ENCODE measurements around the gene SORCS2. TPM values are rescaled to one million over a fixed set of nuclear protein-coding genes. Genes with fewer than 3 reads are reported as not detected.

SORCS2 gene
- total RNA-seq, 1 donor from 2014 or later = 13.8 TPM

DNA sequence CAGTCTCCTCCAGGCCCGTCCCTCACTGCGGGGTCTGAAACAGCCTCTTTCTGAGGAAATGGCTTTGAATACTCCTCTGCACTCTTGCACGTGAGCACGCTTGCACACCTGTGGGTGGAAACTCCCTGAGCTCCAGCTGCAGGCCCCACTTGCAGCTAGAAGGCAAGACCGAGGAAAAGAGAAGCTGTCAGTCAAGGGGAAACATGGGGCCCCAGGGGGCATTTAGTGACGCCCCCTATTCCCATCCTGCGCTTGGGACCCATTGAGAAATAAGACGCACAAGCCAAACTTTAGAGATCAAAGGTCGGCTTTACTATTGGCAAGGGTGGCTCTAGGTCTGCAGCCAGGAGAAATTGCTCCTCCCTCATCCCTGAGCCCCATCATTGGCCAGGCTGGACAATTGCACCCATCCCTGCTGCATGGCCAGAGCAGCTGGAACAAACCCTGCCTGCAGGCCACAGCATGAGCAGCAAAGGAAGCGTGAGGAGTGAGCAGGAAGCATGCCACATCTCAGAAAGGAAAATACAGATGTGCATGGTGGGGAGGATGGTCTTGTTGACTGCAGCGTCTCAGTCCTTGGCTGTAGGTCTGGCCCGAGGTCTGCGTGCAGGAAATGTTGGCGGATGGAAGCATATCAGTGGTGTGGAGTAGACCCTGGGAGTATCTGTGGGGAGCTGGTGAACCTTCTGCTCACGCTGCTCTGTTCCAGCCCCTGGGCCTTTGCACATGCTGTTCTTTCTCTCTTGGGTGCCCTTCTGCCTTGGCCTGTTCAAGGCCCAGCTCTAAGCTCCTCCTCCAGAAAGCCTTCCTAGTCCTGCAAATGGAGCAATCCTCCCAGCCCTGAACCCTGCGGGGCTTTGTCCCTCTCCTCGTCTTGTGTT lies 148.5 kb downstream of the SORCS2 start:
- H3K27me3 ChIP-seq (ENCODE audit: insufficient read depth, low read length) = no peaks in the 10 kb centered on the region
- peaks cover 7% of the 10 kb centered on the region for H4K20me1 ChIP-seq (ENCODE audit: insufficient read depth, low read length)
- peak overlapping the region; percentile 62 for H3K27ac ChIP-seq (ENCODE audit: low read depth, low read length)
- Mint-ChIP-seq H3K4me1 (ENCODE audit: low read depth, unreplicated experiment) (peaks cover 15% of the 10 kb centered on the region), H3K36me3 (ENCODE audit: low read depth, unreplicated experiment) (peaks cover 10% of the 10 kb centered on the region), H3K9me3 (ENCODE audit: unreplicated experiment) (peaks cover 13% of the 10 kb centered on the region), H3K4me3 (ENCODE audit: unreplicated experiment) (no peak overlapping the region), H3K27me3 (ENCODE audit: low read depth, unreplicated experiment) (peaks cover 8% of the 10 kb centered on the region), H3K27ac (ENCODE audit: unreplicated experiment) (peak overlapping the region; percentile 89)
- no peak overlapping the region for H2AFZ ChIP-seq (ENCODE audit: low read depth, low read length)
- H3K4me3 ChIP-seq (ENCODE audit: insufficient read depth, low read depth, low read length) = no peak overlapping the region
- H3K9me3 ChIP-seq (ENCODE audit: insufficient read depth, low read depth, low read length) = peaks cover 4% of the 10 kb centered on the region
- TF ChIP-seq, protein P1, sequence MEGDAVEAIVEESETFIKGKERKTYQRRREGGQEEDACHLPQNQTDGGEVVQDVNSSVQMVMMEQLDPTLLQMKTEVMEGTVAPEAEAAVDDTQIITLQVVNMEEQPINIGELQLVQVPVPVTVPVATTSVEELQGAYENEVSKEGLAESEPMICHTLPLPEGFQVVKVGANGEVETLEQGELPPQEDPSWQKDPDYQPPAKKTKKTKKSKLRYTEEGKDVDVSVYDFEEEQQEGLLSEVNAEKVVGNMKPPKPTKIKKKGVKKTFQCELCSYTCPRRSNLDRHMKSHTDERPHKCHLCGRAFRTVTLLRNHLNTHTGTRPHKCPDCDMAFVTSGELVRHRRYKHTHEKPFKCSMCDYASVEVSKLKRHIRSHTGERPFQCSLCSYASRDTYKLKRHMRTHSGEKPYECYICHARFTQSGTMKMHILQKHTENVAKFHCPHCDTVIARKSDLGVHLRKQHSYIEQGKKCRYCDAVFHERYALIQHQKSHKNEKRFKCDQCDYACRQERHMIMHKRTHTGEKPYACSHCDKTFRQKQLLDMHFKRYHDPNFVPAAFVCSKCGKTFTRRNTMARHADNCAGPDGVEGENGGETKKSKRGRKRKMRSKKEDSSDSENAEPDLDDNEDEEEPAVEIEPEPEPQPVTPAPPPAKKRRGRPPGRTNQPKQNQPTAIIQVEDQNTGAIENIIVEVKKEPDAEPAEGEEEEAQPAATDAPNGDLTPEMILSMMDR (IDR thresholded peaks at IDR 0.05; ENCODE audit: insufficient read depth, low read depth, low read length) = no peak
- TF ChIP-seq EZH2 (IDR thresholded peaks at IDR 0.05; ENCODE audit: insufficient read depth, low read length) = no peak
- H3K9ac ChIP-seq (ENCODE audit: low read length) = no peak overlapping the region
- no peak for DNase-seq (ENCODE audit: low read depth)
- H3K4me2 ChIP-seq (ENCODE audit: low read length) = no peak overlapping the region
- peaks cover 13% of the 10 kb centered on the region for H3K4me1 ChIP-seq (ENCODE audit: insufficient read depth, low read length)
- no peaks in the 10 kb centered on the region for H3K79me2 ChIP-seq (ENCODE audit: insufficient read depth, low read length)
- no peaks in the 10 kb centered on the region for H3K36me3 ChIP-seq (ENCODE audit: insufficient read depth, low read length)
- no peak for FAIRE-seq

DNA sequence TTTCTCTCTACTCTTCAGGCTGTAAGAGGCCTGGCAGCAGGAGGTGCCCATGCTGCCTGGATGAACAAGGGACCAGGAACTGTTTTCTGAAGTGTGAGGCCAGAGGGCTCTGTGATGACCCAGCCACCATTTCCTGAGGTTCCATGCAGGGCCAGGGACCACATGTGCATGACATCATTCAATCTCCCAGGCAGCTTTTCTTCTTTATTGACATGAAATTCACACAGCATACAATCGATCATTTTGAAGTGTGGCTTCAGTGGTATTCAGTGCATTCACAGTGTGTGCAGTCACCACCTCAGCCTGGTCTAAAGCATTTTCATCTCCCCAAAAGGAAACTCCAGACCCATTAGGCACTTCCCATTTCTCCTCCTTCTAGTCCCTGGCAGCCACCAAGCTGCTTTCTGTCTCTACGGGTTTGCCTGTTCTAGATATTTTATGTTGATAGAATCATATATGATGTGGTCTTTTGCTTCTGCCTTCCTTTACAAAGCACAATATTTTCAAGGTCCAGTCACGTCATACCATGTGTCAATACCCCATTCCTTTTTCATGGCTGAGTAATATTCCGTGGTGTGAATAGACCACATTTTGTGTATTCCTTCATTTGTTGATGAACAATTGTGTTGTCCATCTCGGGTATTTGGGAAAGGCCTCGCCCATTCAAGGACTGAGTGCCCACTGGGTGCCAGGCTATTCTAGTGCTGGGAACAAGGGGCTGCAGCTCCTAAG lies 149.3 kb downstream of the SORCS2 start:
- H3K4me1 Mint-ChIP-seq (ENCODE audit: low read depth, unreplicated experiment) = peaks cover 16% of the 10 kb centered on the region
- H3K27me3 ChIP-seq (ENCODE audit: insufficient read depth, low read length) = no peaks in the 10 kb centered on the region
- peaks cover 7% of the 10 kb centered on the region for H4K20me1 ChIP-seq (ENCODE audit: insufficient read depth, low read length)
- H3K4me3 ChIP-seq (ENCODE audit: insufficient read depth, low read depth, low read length) = no peak overlapping the region
- H3K9ac ChIP-seq (ENCODE audit: low read length) = no peak overlapping the region
- no peak overlapping the region for H3K4me3 Mint-ChIP-seq (ENCODE audit: unreplicated experiment)
- H3K79me2 ChIP-seq (ENCODE audit: insufficient read depth, low read length) = no peaks in the 10 kb centered on the region
- peaks cover 13% of the 10 kb centered on the region for H3K4me1 ChIP-seq (ENCODE audit: insufficient read depth, low read length)
- DNase-seq (ENCODE audit: low read depth) (peak; percentile 95), FAIRE-seq (peak; percentile 5)
- peaks cover 4% of the 10 kb centered on the region for H3K9me3 ChIP-seq (ENCODE audit: insufficient read depth, low read depth, low read length)
- H3K9me3 Mint-ChIP-seq (ENCODE audit: unreplicated experiment) = peaks cover 14% of the 10 kb centered on the region
- no peak for TF ChIP-seq EZH2 (IDR thresholded peaks at IDR 0.05; ENCODE audit: insufficient read depth, low read length)
- TF ChIP-seq, protein P1 (IDR thresholded peaks at IDR 0.05; ENCODE audit: insufficient read depth, low read depth, low read length) = no peak
- peaks cover 10% of the 10 kb centered on the region for H3K36me3 Mint-ChIP-seq (ENCODE audit: low read depth, unreplicated experiment)
- H3K36me3 ChIP-seq (ENCODE audit: insufficient read depth, low read length) = no peaks in the 10 kb centered on the region
- H3K4me2 ChIP-seq (ENCODE audit: low read length) = no peak overlapping the region
- H3K27ac Mint-ChIP-seq (ENCODE audit: unreplicated experiment) = peak overlapping the region; percentile 89
- no peak overlapping the region for H2AFZ ChIP-seq (ENCODE audit: low read depth, low read length)
- peaks cover 8% of the 10 kb centered on the region for H3K27me3 Mint-ChIP-seq (ENCODE audit: low read depth, unreplicated experiment)
- peak overlapping the region; percentile 62 for H3K27ac ChIP-seq (ENCODE audit: low read depth, low read length)

Data from astrocyte (in vitro differentiated cells and primary cell).